IMR-90 (cell line): Measurements from ENCODE around the gene GBF1. TPM values are rescaled to one million over a fixed set of nuclear protein-coding genes. Genes with fewer than 3 reads are reported as not detected.

Experiments
- ATAC-seq: fragments of 200-7000 bp; cut with Tn5 transposase; 2 replicates; pipeline ENCODE4 v1.9.1; 2020; ENCODE audit warnings: low read depth, mild to moderate bottlenecking, moderate library complexity
- BruUV-seq: library from RNA; stranded (reverse); fragments of 400-500 nt; replicated peaks from 2 replicates; lab custom pipeline; 2021; lab: Mats Ljungman, UMichigan
- CTCF ChIA-PET: fragments of 300-600 bp; formaldehyde crosslinking; extraction: SDS; loops from one replicate; lab custom pipeline; 2021; ENCODE audit warnings: antibody characterized with exemption; lab: Yijun Ruan, JAX
- POLR2A ChIA-PET: fragments of 300-600 bp; sonication (Branson Sonifier 250); formaldehyde crosslinking; loops from one replicate; lab custom pipeline; 2022; ENCODE audit warnings: antibody characterized with exemption; ENCODE audit not compliant: unreplicated experiment; lab: Charles Lee
- DNase-seq: peaks from one replicate; pipeline ENCODE4 v3.0.0; 2013
- H2AFZ ChIP-seq: replicated peaks from 2 replicates; pipeline ENCODE3; 2013; ENCODE audit warnings: low read length, mild to moderate bottlenecking; ENCODE audit not compliant: poor library complexity
- H2AK5ac ChIP-seq: 2 replicates; pipeline ENCODE4 v1.6.1; 2013; ENCODE audit warnings: low read depth, low read length, inconsistent platforms
- H2AK9ac ChIP-seq: replicated peaks from 2 replicates; pipeline ENCODE3; 2013; ENCODE audit warnings: mild to moderate bottlenecking, low read depth, low read length, moderate library complexity; ENCODE audit not compliant: poor library complexity
- H2BK120ac ChIP-seq: 2 replicates; pipeline ENCODE4 v1.6.1; 2013; ENCODE audit warnings: low read depth, low read length, inconsistent platforms
- H2BK15ac ChIP-seq: 3 replicates; pipeline ENCODE4 v1.6.1; 2013; ENCODE audit warnings: low read depth, low read length, inconsistent platforms
- H2BK20ac ChIP-seq: 2 replicates; pipeline ENCODE4 v1.6.1; 2013; ENCODE audit warnings: low read depth, mild to moderate bottlenecking, inconsistent platforms, low read length, moderate library complexity
- H2BK5ac ChIP-seq: 2 replicates; pipeline ENCODE4 v1.6.1; 2013; ENCODE audit warnings: mild to moderate bottlenecking, low read depth, low read length, inconsistent platforms; ENCODE audit not compliant: poor library complexity, severe bottlenecking
- H3K14ac ChIP-seq: replicated peaks from 2 replicates; pipeline ENCODE4 v1.6.1; 2013; ENCODE audit warnings: low read depth, low read length, inconsistent platforms
- H3K18ac ChIP-seq: 2 replicates; pipeline ENCODE4 v1.6.1; 2013; ENCODE audit warnings: low read depth, low read length, control low read depth
- H3K23ac ChIP-seq: 2 replicates; pipeline ENCODE4 v1.6.1; 2013; ENCODE audit warnings: low read depth, low read length, inconsistent platforms
- H3K27ac ChIP-seq: 2 replicates; pipeline ENCODE4 v1.5.1; 2013; ENCODE audit warnings: mild to moderate bottlenecking, control low read depth, low read length; ENCODE audit not compliant: insufficient read depth
- H3K27me3 ChIP-seq: 2 replicates; pipeline ENCODE4 v1.6.1; 2013; ENCODE audit warnings: low read length; ENCODE audit not compliant: control insufficient read depth, insufficient read depth
- H3K36me3 ChIP-seq: 2 replicates; pipeline ENCODE4 v1.6.1; 2013; ENCODE audit warnings: low read length, mixed read lengths; ENCODE audit not compliant: control insufficient read depth, insufficient read depth
- H3K4ac ChIP-seq: 2 replicates; pipeline ENCODE4 v1.6.1; 2013; ENCODE audit warnings: low read depth, low read length, inconsistent platforms
- H3K4me1 ChIP-seq: 2 replicates; pipeline ENCODE4 v1.6.1; 2013; ENCODE audit warnings: low read length, mixed read lengths; ENCODE audit not compliant: control insufficient read depth, insufficient read depth
- H3K4me2 ChIP-seq: 2 replicates; pipeline ENCODE4 v1.6.1; 2013; ENCODE audit warnings: low read depth, mild to moderate bottlenecking, control low read depth, low read length, moderate library complexity
- H3K4me3 ChIP-seq: 2 replicates; pipeline ENCODE4 v1.5.1; 2013; ENCODE audit warnings: low read depth, mild to moderate bottlenecking, control low read depth, low read length, moderate library complexity; ENCODE audit not compliant: insufficient read depth
- H3K56ac ChIP-seq: 2 replicates; pipeline ENCODE4 v1.6.1; 2013; ENCODE audit warnings: low read length, inconsistent platforms; ENCODE audit not compliant: insufficient read depth; ENCODE audit errors: extremely low read depth
- H3K79me1 ChIP-seq, 2 experiments: 2 replicates each; pipeline ENCODE4 v1.6.1; 2013; ENCODE audit warnings: low read length in 2 of 2, inconsistent platforms in 1 of 2, low read depth in 1 of 2
- H3K9ac ChIP-seq: 2 replicates; pipeline ENCODE4 v1.6.1; 2013; ENCODE audit warnings: low read depth, low read length, control low read depth
- H3K9me1 ChIP-seq: 2 replicates; pipeline ENCODE4 v1.6.1; 2013; ENCODE audit warnings: low read length, inconsistent platforms; ENCODE audit not compliant: insufficient read depth
- H3K9me3 ChIP-seq: 2 replicates; pipeline ENCODE4 v1.6.1; 2013; ENCODE audit warnings: low read length; ENCODE audit not compliant: control insufficient read depth, insufficient read depth
- H4K20me1 ChIP-seq: 2 replicates; pipeline ENCODE4 v1.6.1; 2013; ENCODE audit warnings: low read length, inconsistent platforms; ENCODE audit not compliant: insufficient read depth
- H4K5ac ChIP-seq: 2 replicates; pipeline ENCODE4 v1.6.1; 2013; ENCODE audit warnings: mild to moderate bottlenecking, low read depth, low read length, control low read depth
- H4K8ac ChIP-seq, 2 experiments: 2 replicates each; pipeline ENCODE4 v1.6.1; 2013; ENCODE audit warnings: low read depth in 2 of 2, low read length in 2 of 2, control low read depth in 1 of 2, inconsistent platforms in 1 of 2
- H4K91ac ChIP-seq: 2 replicates; pipeline ENCODE4 v1.6.1; 2013; ENCODE audit warnings: low read depth, low read length, inconsistent platforms; ENCODE audit not compliant: insufficient read depth
- CEBPB ChIP-seq: IDR thresholded peaks from 2 replicates; pipeline ENCODE4 v1.6.1; 2012; ENCODE audit warnings: low read depth, low read length, improper control_type of control experiment
- CHD1 ChIP-seq: IDR thresholded peaks from 2 replicates; pipeline ENCODE4 v1.6.1; 2012; ENCODE audit warnings: low read depth, low read length, improper control_type of control experiment
- ELK1 ChIP-seq: fragments of 150-350 bp; IDR thresholded peaks from 2 replicates; pipeline ENCODE4 v1.6.1; 2016; ENCODE audit warnings: low read depth, mild to moderate bottlenecking, low read length, moderate library complexity, borderline replicate concordance
- FOS ChIP-seq: fragments of 150-350 bp; IDR thresholded peaks from 2 replicates; pipeline ENCODE4 v1.6.1; 2016; ENCODE audit warnings: low read depth, low read length
- MAZ ChIP-seq: IDR thresholded peaks from 2 replicates; pipeline ENCODE4 v1.6.1; 2012; ENCODE audit warnings: low read depth, mild to moderate bottlenecking, low read length, improper control_type of control experiment, moderate library complexity, borderline replicate concordance
- NFE2L2 ChIP-seq: fragments of 150-350 bp; IDR thresholded peaks from 2 replicates; pipeline ENCODE4 v1.6.1; 2016; ENCODE audit warnings: low read depth, mild to moderate bottlenecking, low read length
- RAD21 ChIP-seq: IDR thresholded peaks from 2 replicates; pipeline ENCODE4 v1.6.1; 2012; ENCODE audit warnings: low read length, improper control_type of control experiment
- RCOR1 ChIP-seq: IDR thresholded peaks from 2 replicates; pipeline ENCODE4 v1.6.1; 2012; ENCODE audit warnings: mild to moderate bottlenecking, low read length, improper control_type of control experiment; ENCODE audit not compliant: insufficient replicate concordance
- SMC3 ChIP-seq: fragments of 150-350 bp; IDR thresholded peaks from 2 replicates; pipeline ENCODE4 v1.6.1; 2016; ENCODE audit warnings: low read depth, mild to moderate bottlenecking, antibody characterized with exemption, low read length, moderate library complexity
- WGBS, 2 experiments: methylation state at CpG; one replicate each; pipeline versions ENCODE4 v1.1.5 to v1.1.7; 2013; ENCODE audit warnings: missing lambda C conversion rate in 2 of 2; ENCODE audit not compliant: insufficient read length in 1 of 2; ENCODE audit errors: extremely low coverage in 2 of 2; 5-methylcytosine and 5-hydroxymethylcytosine counted together
- dilution Hi-C: fragments of 300-500 bp; cut with HindIII; formaldehyde crosslinking; loops from one replicate; pipeline ENCODE4 v1.14.3; 2018; ENCODE audit warnings: low sequenced_read_pairs; ENCODE audit not compliant: unreplicated experiment
- in situ Hi-C: fragments of 300-500 bp; cut with MboI; formaldehyde crosslinking; loops from 3 replicates; pipeline ENCODE4 v1.14.3; 2019; ENCODE audit warnings: low sequenced_read_pairs, inconsistent platforms, mixed read lengths
- intact Hi-C: fragments of 100-400 bp; cut with micrococcal nuclease; formaldehyde crosslinking; loops from 2 replicates; pipeline ENCODE4 v1.10.0; 2022
- polyA plus RNA-seq, 3 experiments: library from polyadenylated mRNA; depleted of rRNA; stranded (reverse); fragments of >200 nt; gene quantifications; 2 replicates each; pipeline ENCODE4 v1.2.3, GENCODE V29; 2012; ENCODE audit warnings: low replicate concordance in 1 of 3
- total RNA-seq: library from RNA; depleted of rRNA; stranded (reverse); fragments of >200 nt; gene quantifications from 2 replicates; pipeline ENCODE4 v1.2.3, GENCODE V29; 2012

Gene GBF1
- total and polyA plus RNA-seq, 2 of the 4 experiments (the other 2 are of a cell fraction) = 38.7 to 40.1 TPM

- POLR2A ChIA-PET = interaction anchor here (0.5 kb wide), 1 partner anchor 13 kb away, joined by 3 read pairs; no protein-coding TSS in a partner anchor
- no peak overlapping the region for H3K27ac ChIP-seq
- H3K9ac ChIP-seq = no peak overlapping the region
- no peak overlapping the region for H2BK120ac ChIP-seq
- peaks cover 57% of the 10 kb centered on the region for H4K20me1 ChIP-seq
- dilution Hi-C loops (no loop called here), in situ Hi-C loops (no loop called here), intact Hi-C loops (no loop called here)
- CTCF ChIA-PET = no interaction called here
- H3K4ac ChIP-seq = no peak overlapping the region
- H3K18ac ChIP-seq = no peak overlapping the region
- no peak overlapping the region for H2BK20ac ChIP-seq
- no peaks in the 10 kb centered on the region for H3K36me3 ChIP-seq
- WGBS, 2 experiments = no CpG with 5 or more reads among the region's 2 CpGs
- no peak overlapping the region for H3K23ac ChIP-seq
- no peak overlapping the region for H2BK15ac ChIP-seq
- H2AK5ac ChIP-seq = no peak overlapping the region
- no peak for ATAC-seq
- H2AFZ ChIP-seq = no peak overlapping the region
- no peak overlapping the region for H4K8ac ChIP-seq
- H3K9me1 ChIP-seq = peaks cover 3% of the 10 kb centered on the region
- peaks cover 32 to 77% of the 10 kb centered on the region in 2 experiments for H3K79me1 ChIP-seq
- no peak overlapping the region for H4K5ac ChIP-seq
- H3K4me1 ChIP-seq = no peaks in the 10 kb centered on the region
- no peak overlapping the region for H3K14ac ChIP-seq
- H2AK9ac ChIP-seq = no peak overlapping the region
- H2BK5ac ChIP-seq = no peak overlapping the region
- no peak for DNase-seq
- no TSS peak for BruUV-seq
- no peaks in the 10 kb centered on the region for H3K27me3 ChIP-seq
- no peak overlapping the region for H3K4me2 ChIP-seq
- H3K9me3 ChIP-seq = no peaks in the 10 kb centered on the region
- H4K91ac ChIP-seq = no peak overlapping the region
- H3K56ac ChIP-seq = no peak overlapping the region
- H3K4me3 ChIP-seq = no peak overlapping the region
- TF ChIP-seq FOS = no peak
- no peak for TF ChIP-seq CHD1
- TF ChIP-seq ELK1 = no peak
- TF ChIP-seq MAZ = no peak
- no peak for TF ChIP-seq NFE2L2
- TF ChIP-seq SMC3 = no peak
- no peak for TF ChIP-seq RAD21
- TF ChIP-seq RCOR1 = no peak
- TF ChIP-seq CEBPB = no peak
Observed at GRCh38 chr10:102289356-102289755, 44.0 kb downstream of the GBF1 start.
